Activated naive CD8-positive, alpha-beta T cell treated with anti-CD3 and anti-CD28 coated beads for 36 hours (primary cell): Measurements from ENCODE around the gene NXPE4. TPM values are rescaled to one million over a fixed set of nuclear protein-coding genes. Genes with fewer than 3 reads are reported as not detected.
"Not testable (repeated sequence)": the region's sequence is repeated elsewhere in the genome, so short reads cannot be mapped to it uniquely, and the experiment has no call there.

Experiments used
- DNase-seq: peaks from one replicate; pipeline ENCODE4 v3.0.0; 2021
- H3K27ac Mint-ChIP-seq: one replicate; pipeline ENCODE4 v1.8.0; 2022; ENCODE audit warnings: mild to moderate bottlenecking, moderate library complexity, mixed read lengths
- H3K27me3 Mint-ChIP-seq: one replicate; pipeline ENCODE4 v1.8.0; 2022; ENCODE audit warnings: mild to moderate bottlenecking, mixed read lengths
- H3K36me3 Mint-ChIP-seq: one replicate; pipeline ENCODE4 v1.8.0; 2021; ENCODE audit warnings: mild to moderate bottlenecking, mixed read lengths
- H3K4me1 Mint-ChIP-seq: one replicate; pipeline ENCODE4 v1.8.0; 2021; ENCODE audit warnings: mixed read lengths
- H3K4me3 Mint-ChIP-seq: one replicate; pipeline ENCODE4 v1.8.0; 2022; ENCODE audit warnings: mild to moderate bottlenecking, moderate library complexity, mixed read lengths
- H3K9me3 Mint-ChIP-seq: one replicate; pipeline ENCODE4 v1.8.0; 2022; ENCODE audit warnings: mixed read lengths
- total RNA-seq, 2 experiments: library from RNA; stranded (reverse); gene quantifications; one replicate each; pipeline ENCODE4 v1.2.3, GENCODE V29; 2021

Gene NXPE4
- total RNA-seq, 2 experiments from 2014 or later, result not detected

- Mint-ChIP-seq H3K4me1 (no peaks in the 10 kb centered on the region), H3K27me3 (no peaks in the 10 kb centered on the region), H3K9me3 (no peaks in the 10 kb centered on the region), H3K4me3 (no peak overlapping the region), H3K36me3 (no peaks in the 10 kb centered on the region), H3K27ac (no peak overlapping the region)
- DNase-seq, result no peak
These were observed 18.6 kb upstream of the NXPE4 start for GRCh38 chr11:114614127-114614720.

- not testable (repeated sequence) for H3K27me3 Mint-ChIP-seq, H3K27ac Mint-ChIP-seq, H3K4me3 Mint-ChIP-seq, H3K9me3 Mint-ChIP-seq, H3K4me1 Mint-ChIP-seq, DNase-seq, H3K36me3 Mint-ChIP-seq
These were observed 17.5 kb upstream of the NXPE4 start for GRCh38 chr11:114613094-114613493.

GRCh38 chr11:114612686-114613085 lies 17.1 kb upstream of the NXPE4 start:
- H3K9me3 Mint-ChIP-seq, result no peaks in the 10 kb centered on the region
- no peak overlapping the region for H3K4me3 Mint-ChIP-seq
- no peak overlapping the region for H3K27ac Mint-ChIP-seq
- no peaks in the 10 kb centered on the region for H3K4me1 Mint-ChIP-seq
- no peaks in the 10 kb centered on the region for H3K27me3 Mint-ChIP-seq
- no peak for DNase-seq
- H3K36me3 Mint-ChIP-seq, result no peaks in the 10 kb centered on the region

- not testable (repeated sequence) for H3K36me3 Mint-ChIP-seq, H3K4me3 Mint-ChIP-seq, H3K4me1 Mint-ChIP-seq, DNase-seq, H3K27ac Mint-ChIP-seq, H3K9me3 Mint-ChIP-seq, H3K27me3 Mint-ChIP-seq
These were observed 16.6 kb upstream of the NXPE4 start for GRCh38 chr11:114612199-114612598.

- Mint-ChIP-seq H3K27ac (no peak overlapping the region), H3K4me3 (no peak overlapping the region), H3K4me1 (no peaks in the 10 kb centered on the region), H3K9me3 (no peaks in the 10 kb centered on the region), H3K27me3 (no peaks in the 10 kb centered on the region), H3K36me3 (no peaks in the 10 kb centered on the region)
- DNase-seq, result no peak
These were observed 15.7 kb upstream of the NXPE4 start for GRCh38 chr11:114610984-114611944.

GRCh38 chr11:114610550-114610949 lies 15.0 kb upstream of the NXPE4 start:
- Mint-ChIP-seq H3K9me3 (no peaks in the 10 kb centered on the region), H3K27me3 (no peaks in the 10 kb centered on the region), H3K4me3 (no peak overlapping the region), H3K4me1 (no peaks in the 10 kb centered on the region), H3K27ac (no peak overlapping the region), H3K36me3 (no peaks in the 10 kb centered on the region)
- DNase-seq, result no peak

GRCh38 chr11:114609429-114609828 lies 13.8 kb upstream of the NXPE4 start:
- H3K4me3 Mint-ChIP-seq, result no peak overlapping the region
- H3K27me3 Mint-ChIP-seq, result no peaks in the 10 kb centered on the region
- H3K36me3 Mint-ChIP-seq, result no peaks in the 10 kb centered on the region
- no peak overlapping the region for H3K27ac Mint-ChIP-seq
- no peaks in the 10 kb centered on the region for H3K4me1 Mint-ChIP-seq
- H3K9me3 Mint-ChIP-seq, result no peaks in the 10 kb centered on the region
- DNase-seq, result no peak

- H3K27ac Mint-ChIP-seq, H3K4me3 Mint-ChIP-seq, H3K4me1 Mint-ChIP-seq, DNase-seq, H3K36me3 Mint-ChIP-seq, H3K27me3 Mint-ChIP-seq, H3K9me3 Mint-ChIP-seq: not testable (repeated sequence)
These were observed 13.0 kb upstream of the NXPE4 start for GRCh38 chr11:114608605-114609004.

GRCh38 chr11:114607753-114608459 lies 12.3 kb upstream of the NXPE4 start:
- no peak for DNase-seq
- Mint-ChIP-seq H3K9me3 (no peaks in the 10 kb centered on the region), H3K27me3 (no peaks in the 10 kb centered on the region), H3K4me1 (no peaks in the 10 kb centered on the region), H3K36me3 (no peaks in the 10 kb centered on the region), H3K4me3 (no peak overlapping the region), H3K27ac (no peak overlapping the region)

- H3K9me3 Mint-ChIP-seq, H3K36me3 Mint-ChIP-seq, DNase-seq, H3K4me3 Mint-ChIP-seq, H3K27ac Mint-ChIP-seq, H3K27me3 Mint-ChIP-seq, H3K4me1 Mint-ChIP-seq: not testable (repeated sequence)
These were observed 11.2 kb upstream of the NXPE4 start for GRCh38 chr11:114606802-114607075.

- no peaks in the 10 kb centered on the region for H3K9me3 Mint-ChIP-seq
- DNase-seq, result no peak
- H3K36me3 Mint-ChIP-seq, result no peaks in the 10 kb centered on the region
- H3K4me1 Mint-ChIP-seq, result no peaks in the 10 kb centered on the region
- no peaks in the 10 kb centered on the region for H3K27me3 Mint-ChIP-seq
- H3K27ac Mint-ChIP-seq, result no peak overlapping the region
- no peak overlapping the region for H3K4me3 Mint-ChIP-seq
These were observed 10.6 kb upstream of the NXPE4 start for GRCh38 chr11:114606003-114606801.

- Mint-ChIP-seq H3K9me3 (no peaks in the 10 kb centered on the region), H3K4me3 (no peak overlapping the region), H3K36me3 (no peaks in the 10 kb centered on the region), H3K27ac (no peak overlapping the region), H3K27me3 (no peaks in the 10 kb centered on the region), H3K4me1 (no peaks in the 10 kb centered on the region)
- no peak for DNase-seq
These were observed 9.8 kb upstream of the NXPE4 start for GRCh38 chr11:114605370-114605769.

- Mint-ChIP-seq H3K4me1 (no peaks in the 10 kb centered on the region), H3K27me3 (no peaks in the 10 kb centered on the region), H3K4me3 (no peak overlapping the region), H3K9me3 (no peaks in the 10 kb centered on the region), H3K36me3 (no peaks in the 10 kb centered on the region), H3K27ac (no peak overlapping the region)
- DNase-seq, result no peak
These were observed 9.3 kb upstream of the NXPE4 start for GRCh38 chr11:114604886-114605285.

- Mint-ChIP-seq H3K4me1 (no peaks in the 10 kb centered on the region), H3K27ac (no peak overlapping the region), H3K27me3 (no peaks in the 10 kb centered on the region), H3K4me3 (no peak overlapping the region), H3K36me3 (no peaks in the 10 kb centered on the region), H3K9me3 (no peaks in the 10 kb centered on the region)
- no peak for DNase-seq
These were observed 8.7 kb upstream of the NXPE4 start for GRCh38 chr11:114604179-114604813.

- H3K4me3 Mint-ChIP-seq, H3K4me1 Mint-ChIP-seq, H3K36me3 Mint-ChIP-seq, H3K9me3 Mint-ChIP-seq, H3K27me3 Mint-ChIP-seq, H3K27ac Mint-ChIP-seq, DNase-seq: not testable (repeated sequence)
These were observed 7.6 kb upstream of the NXPE4 start for GRCh38 chr11:114603151-114603550.
